Liver (tissue), 9 donors: ENCODE measurements around the gene UBR2. TPM values are rescaled to one million over a fixed set of nuclear protein-coding genes. Genes with fewer than 3 reads are reported as not detected.

Source experiments
- DNase-seq: peaks from one replicate; pipeline ENCODE4 v3.0.0-alpha.2; 2017; ENCODE audit warnings: low spot score
- H3K27ac ChIP-seq, 2 donors: one replicate each; pipeline ENCODE4 v1.7.0; 2013; ENCODE audit warnings: inconsistent platforms in 2 of 2, low read length in 2 of 2, control low read depth in 1 of 2, low read depth in 1 of 2, mild to moderate bottlenecking in 1 of 2
- H3K27me3 ChIP-seq, 4 donors: one replicate each; pipeline versions ENCODE4 v1.6.1 to v1.7.0; 2013; ENCODE audit warnings: low read length in 3 of 4, inconsistent platforms in 1 of 4, mild to moderate bottlenecking in 1 of 4, moderate library complexity in 1 of 4; ENCODE audit not compliant: control insufficient read depth in 4 of 4, insufficient read depth in 4 of 4
- H3K36me3 ChIP-seq, 4 donors: one replicate each; pipeline versions ENCODE4 v1.6.1 to v1.7.0; 2013; ENCODE audit warnings: low read length in 3 of 4, mild to moderate bottlenecking in 3 of 4, low read depth in 1 of 4, moderate library complexity in 1 of 4; ENCODE audit not compliant: control insufficient read depth in 4 of 4, insufficient read depth in 3 of 4
- H3K4me1 ChIP-seq, 4 donors: one replicate each; pipeline versions ENCODE4 v1.6.1 to v1.7.0; 2013; ENCODE audit warnings: low read length in 3 of 4, mild to moderate bottlenecking in 3 of 4, moderate library complexity in 1 of 4; ENCODE audit not compliant: control insufficient read depth in 4 of 4, insufficient read depth in 4 of 4
- H3K4me3 ChIP-seq, 3 donors: one replicate each; pipeline versions ENCODE4 v1.6.1 to v1.7.0; 2013; ENCODE audit warnings: low read length in 3 of 3, control low read depth in 1 of 3, low read depth in 1 of 3, mild to moderate bottlenecking in 1 of 3
- H3K9ac ChIP-seq, 2 donors: one replicate each; pipeline ENCODE4 v1.7.0; 2013; ENCODE audit warnings: low read length in 2 of 2, mild to moderate bottlenecking in 2 of 2, moderate library complexity in 2 of 2, control low read depth in 1 of 2, low read depth in 1 of 2
- H3K9me3 ChIP-seq, 4 donors: one replicate each; pipeline versions ENCODE4 v1.6.1 to v1.7.0; 2013; ENCODE audit warnings: low read length in 3 of 4; ENCODE audit not compliant: control insufficient read depth in 4 of 4
- ATF3 ChIP-seq: IDR thresholded peaks from 2 replicates; pipeline ENCODE4 v1.6.1; 2016; ENCODE audit warnings: antibody characterized with exemption
- CTCF ChIP-seq: fragments of 150-350 bp; IDR thresholded peaks from 2 replicates; pipeline ENCODE4 v1.5.1; 2017; ENCODE audit warnings: improper control_type of control experiment, low read depth, low read length; ENCODE audit not compliant: missing input control
- EGR1 ChIP-seq, 2 donors: IDR thresholded peaks; 2 replicates each; pipeline ENCODE4 v1.6.1; 2016 to 2018; ENCODE audit warnings: antibody characterized with exemption in 2 of 2, low read depth in 2 of 2
- FOXA1 ChIP-seq: IDR thresholded peaks from 2 replicates; pipeline ENCODE4 v1.6.1; 2016; ENCODE audit warnings: antibody characterized with exemption
- FOXA2 ChIP-seq: IDR thresholded peaks from 2 replicates; pipeline ENCODE4 v1.6.1; 2016; ENCODE audit warnings: antibody characterized with exemption
- GABPA ChIP-seq, 2 donors: IDR thresholded peaks in 1 of 2; conservative IDR thresholded peaks in 1 of 2; 2 replicates each; pipeline ENCODE4 v1.6.1; 2016; ENCODE audit warnings: antibody characterized with exemption in 2 of 2, mild to moderate bottlenecking in 1 of 2, moderate library complexity in 1 of 2
- HNF4A ChIP-seq, 2 donors: conservative IDR thresholded peaks; 2 replicates each; pipeline ENCODE4 v1.6.1; 2016; ENCODE audit warnings: antibody characterized with exemption in 2 of 2, mild to moderate bottlenecking in 2 of 2
- HNF4G ChIP-seq: IDR thresholded peaks from 2 replicates; pipeline ENCODE4 v1.6.1; 2016; ENCODE audit warnings: antibody characterized with exemption
- JUND ChIP-seq, 2 donors: IDR thresholded peaks; 2 replicates each; pipeline ENCODE4 v1.6.1; 2016; ENCODE audit warnings: antibody characterized with exemption in 2 of 2
- MAX ChIP-seq: IDR thresholded peaks from 2 replicates; pipeline ENCODE4 v1.6.1; 2016; ENCODE audit warnings: antibody characterized with exemption
- NR2F2 ChIP-seq: IDR thresholded peaks from 2 replicates; pipeline ENCODE4 v1.6.1; 2016; ENCODE audit warnings: antibody characterized with exemption
- RAD21 ChIP-seq, 2 donors: IDR thresholded peaks; 2 replicates each; pipeline ENCODE4 v1.6.1; 2016; ENCODE audit warnings: antibody characterized with exemption in 2 of 2, mild to moderate bottlenecking in 2 of 2
- RXRA ChIP-seq, 2 donors: IDR thresholded peaks; 2 replicates each; pipeline ENCODE4 v1.6.1; 2017 to 2018; ENCODE audit warnings: antibody characterized with exemption in 2 of 2, mild to moderate bottlenecking in 1 of 2
- SP1 ChIP-seq: IDR thresholded peaks from 2 replicates; pipeline ENCODE4 v1.6.1; 2018; ENCODE audit warnings: antibody characterized with exemption, mild to moderate bottlenecking
- TAF1 ChIP-seq: conservative IDR thresholded peaks from 2 replicates; pipeline ENCODE4 v1.6.1; 2016; ENCODE audit warnings: antibody characterized with exemption, mild to moderate bottlenecking
- YY1 ChIP-seq: IDR thresholded peaks from 2 replicates; pipeline ENCODE4 v1.6.1; 2016; ENCODE audit warnings: antibody characterized with exemption, mild to moderate bottlenecking
- WGBS: extraction: QIAGEN DNeasy Blood & Tissue Kit; methylation state at CpG from one replicate; pipeline ENCODE4 v1.1.7; 2013; 5-methylcytosine and 5-hydroxymethylcytosine counted together
- polyA plus RNA-seq, 2 donors: library from polyadenylated mRNA; stranded (reverse) in 1 of 2; unstranded in 1 of 2; fragments of 200-250 nt in 1 of 2; fragments of >200 nt in 1 of 2; fragmentation: Nextera tagmentation in 1 of 2; extraction: Ambion mirVana in 1 of 2; gene quantifications; one replicate each; pipeline versions ENCODE4 v1.2.1 to v1.2.3, GENCODE V29; 2013 to 2015
- total RNA-seq, 2 donors: library from RNA; depleted of rRNA; stranded (reverse); fragments of >200 nt; gene quantifications; one replicate each; pipeline ENCODE4 v1.2.3, GENCODE V29; 2014
- TF ChIP-seq, protein P1 (sequence below): IDR thresholded peaks from 2 replicates; pipeline ENCODE4 v1.6.1; 2016; ENCODE audit warnings: antibody characterized with exemption
- TF ChIP-seq, protein P2 (sequence below): IDR thresholded peaks from 2 replicates; pipeline ENCODE4 v1.6.1; 2016; ENCODE audit warnings: antibody characterized with exemption, mild to moderate bottlenecking
- donor health status: healthy.
- donor health status: healthy.
- donor health status: healthy.
- donor health status: healthy.
- donor health status: healthy.

Gene UBR2
- total and polyA plus RNA-seq, 4 donors = 6.3 to 32.9 (median 19.3) TPM

DNA sequence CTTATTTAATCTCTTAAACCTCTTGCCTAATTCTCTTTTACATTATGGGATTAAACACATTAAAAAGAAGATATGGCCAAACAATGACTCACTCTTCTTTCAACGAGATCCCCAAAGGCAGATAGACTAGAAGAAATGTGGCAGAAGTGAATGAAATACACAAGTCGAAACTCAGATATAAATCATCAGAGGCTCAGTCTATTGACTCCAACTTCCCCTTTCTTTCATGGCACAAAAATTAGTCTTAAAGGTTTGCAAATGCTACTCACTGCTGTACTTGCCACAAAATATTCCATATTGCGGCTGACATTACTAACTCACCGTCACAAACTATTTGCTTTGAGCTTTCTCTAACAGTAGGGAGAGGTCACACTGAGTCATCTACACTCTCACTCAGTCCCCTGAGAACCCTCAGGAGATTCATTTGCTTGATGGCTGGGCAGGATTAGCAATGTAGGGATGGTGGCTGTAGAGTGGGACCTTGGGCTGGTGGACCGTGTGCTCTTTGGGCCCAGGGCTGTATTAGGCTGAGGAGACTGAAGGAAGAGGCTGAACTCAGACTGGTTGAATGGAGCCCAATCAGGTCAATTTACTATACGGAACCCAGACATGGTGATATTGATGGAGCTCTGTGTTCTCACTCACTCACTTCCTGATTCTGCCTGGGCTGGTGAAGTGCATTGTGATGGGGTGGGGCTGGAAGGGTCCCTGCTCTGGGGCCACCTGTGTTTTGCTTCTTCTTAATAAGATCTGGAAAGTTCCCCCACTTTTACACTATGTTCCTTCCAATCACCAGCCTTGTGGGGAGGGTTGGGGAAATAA, 42.8 kb upstream of the UBR2 start:
- TF ChIP-seq FOXA2 = no peak
- no peak for TF ChIP-seq HNF4A (conservative IDR thresholded peaks at IDR 0.05)
- TF ChIP-seq NR2F2 = no peak
- TF ChIP-seq EGR1 (IDR thresholded peaks at IDR 0.05; ENCODE audit: low read depth in 2 of 2) = no peak
- no peak for TF ChIP-seq RAD21 (IDR thresholded peaks at IDR 0.05)
- TF ChIP-seq SP1 = no peak
- no peak for TF ChIP-seq JUND (IDR thresholded peaks at IDR 0.05)
- no peak for TF ChIP-seq TAF1
- no peak for TF ChIP-seq HNF4G
- no peak for TF ChIP-seq MAX
- no peak for TF ChIP-seq GABPA (IDR thresholded peaks at IDR 0.05 in 1 of 2, conservative IDR thresholded peaks at IDR 0.05 in 1 of 2)
- TF ChIP-seq RXRA (IDR thresholded peaks at IDR 0.05) = no peak
- TF ChIP-seq, protein P1, sequence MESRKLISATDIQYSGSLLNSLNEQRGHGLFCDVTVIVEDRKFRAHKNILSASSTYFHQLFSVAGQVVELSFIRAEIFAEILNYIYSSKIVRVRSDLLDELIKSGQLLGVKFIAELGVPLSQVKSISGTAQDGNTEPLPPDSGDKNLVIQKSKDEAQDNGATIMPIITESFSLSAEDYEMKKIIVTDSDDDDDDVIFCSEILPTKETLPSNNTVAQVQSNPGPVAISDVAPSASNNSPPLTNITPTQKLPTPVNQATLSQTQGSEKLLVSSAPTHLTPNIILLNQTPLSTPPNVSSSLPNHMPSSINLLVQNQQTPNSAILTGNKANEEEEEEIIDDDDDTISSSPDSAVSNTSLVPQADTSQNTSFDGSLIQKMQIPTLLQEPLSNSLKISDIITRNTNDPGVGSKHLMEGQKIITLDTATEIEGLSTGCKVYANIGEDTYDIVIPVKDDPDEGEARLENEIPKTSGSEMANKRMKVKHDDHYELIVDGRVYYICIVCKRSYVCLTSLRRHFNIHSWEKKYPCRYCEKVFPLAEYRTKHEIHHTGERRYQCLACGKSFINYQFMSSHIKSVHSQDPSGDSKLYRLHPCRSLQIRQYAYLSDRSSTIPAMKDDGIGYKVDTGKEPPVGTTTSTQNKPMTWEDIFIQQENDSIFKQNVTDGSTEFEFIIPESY = no peak
- no peak overlapping the region for H3K27ac ChIP-seq
- no peak for DNase-seq
- no peak overlapping the region for H3K4me3 ChIP-seq
- 74% methylated on average over 6 of the region's 6 CpGs for WGBS
- no peaks in the 10 kb centered on the region for H3K9me3 ChIP-seq
- H3K36me3 ChIP-seq = no peaks in the 10 kb centered on the region
- no peak overlapping the region for H3K9ac ChIP-seq
- no peaks in the 10 kb centered on the region for H3K27me3 ChIP-seq
- H3K4me1 ChIP-seq = no peaks in the 10 kb centered on the region

DNA sequence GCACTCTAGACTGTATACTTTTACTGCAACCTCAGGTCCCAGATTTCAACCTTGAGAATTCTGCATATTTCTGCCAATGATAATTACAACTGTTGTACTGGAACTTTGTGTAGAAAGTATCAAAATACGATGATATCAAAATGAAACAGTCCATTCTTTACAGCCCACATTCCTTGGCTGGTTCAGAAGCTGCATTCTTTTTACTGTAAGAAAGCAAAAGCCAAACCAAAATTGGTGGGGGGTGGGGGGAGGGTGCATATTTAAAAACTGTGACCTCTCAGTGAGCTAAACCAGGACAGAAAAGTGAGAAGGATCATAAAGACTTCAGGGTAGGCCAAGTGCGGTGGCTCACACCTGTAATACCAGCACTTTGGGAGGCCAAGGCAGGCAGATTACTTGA, 41.8 kb upstream of the UBR2 start:
- no peak for TF ChIP-seq HNF4A (conservative IDR thresholded peaks at IDR 0.05)
- no peak for TF ChIP-seq GABPA (IDR thresholded peaks at IDR 0.05 in 1 of 2, conservative IDR thresholded peaks at IDR 0.05 in 1 of 2)
- no peak for TF ChIP-seq CTCF
- TF ChIP-seq YY1 = no peak
- TF ChIP-seq SP1 = no peak
- TF ChIP-seq, protein P2, sequence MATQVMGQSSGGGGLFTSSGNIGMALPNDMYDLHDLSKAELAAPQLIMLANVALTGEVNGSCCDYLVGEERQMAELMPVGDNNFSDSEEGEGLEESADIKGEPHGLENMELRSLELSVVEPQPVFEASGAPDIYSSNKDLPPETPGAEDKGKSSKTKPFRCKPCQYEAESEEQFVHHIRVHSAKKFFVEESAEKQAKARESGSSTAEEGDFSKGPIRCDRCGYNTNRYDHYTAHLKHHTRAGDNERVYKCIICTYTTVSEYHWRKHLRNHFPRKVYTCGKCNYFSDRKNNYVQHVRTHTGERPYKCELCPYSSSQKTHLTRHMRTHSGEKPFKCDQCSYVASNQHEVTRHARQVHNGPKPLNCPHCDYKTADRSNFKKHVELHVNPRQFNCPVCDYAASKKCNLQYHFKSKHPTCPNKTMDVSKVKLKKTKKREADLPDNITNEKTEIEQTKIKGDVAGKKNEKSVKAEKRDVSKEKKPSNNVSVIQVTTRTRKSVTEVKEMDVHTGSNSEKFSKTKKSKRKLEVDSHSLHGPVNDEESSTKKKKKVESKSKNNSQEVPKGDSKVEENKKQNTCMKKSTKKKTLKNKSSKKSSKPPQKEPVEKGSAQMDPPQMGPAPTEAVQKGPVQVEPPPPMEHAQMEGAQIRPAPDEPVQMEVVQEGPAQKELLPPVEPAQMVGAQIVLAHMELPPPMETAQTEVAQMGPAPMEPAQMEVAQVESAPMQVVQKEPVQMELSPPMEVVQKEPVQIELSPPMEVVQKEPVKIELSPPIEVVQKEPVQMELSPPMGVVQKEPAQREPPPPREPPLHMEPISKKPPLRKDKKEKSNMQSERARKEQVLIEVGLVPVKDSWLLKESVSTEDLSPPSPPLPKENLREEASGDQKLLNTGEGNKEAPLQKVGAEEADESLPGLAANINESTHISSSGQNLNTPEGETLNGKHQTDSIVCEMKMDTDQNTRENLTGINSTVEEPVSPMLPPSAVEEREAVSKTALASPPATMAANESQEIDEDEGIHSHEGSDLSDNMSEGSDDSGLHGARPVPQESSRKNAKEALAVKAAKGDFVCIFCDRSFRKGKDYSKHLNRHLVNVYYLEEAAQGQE = no peak
- no peak for TF ChIP-seq RXRA (IDR thresholded peaks at IDR 0.05)
- no peak for TF ChIP-seq RAD21 (IDR thresholded peaks at IDR 0.05)
- TF ChIP-seq NR2F2 = no peak
- TF ChIP-seq, protein P1 = no peak
- TF ChIP-seq FOXA2 = no peak
- TF ChIP-seq EGR1 (IDR thresholded peaks at IDR 0.05; ENCODE audit: low read depth in 2 of 2) = no peak
- no peak for TF ChIP-seq JUND (IDR thresholded peaks at IDR 0.05)
- TF ChIP-seq MAX = no peak
- no peak for TF ChIP-seq FOXA1
- TF ChIP-seq ATF3 = no peak
- TF ChIP-seq HNF4G = no peak
- TF ChIP-seq TAF1 = no peak

More for the DNA sequence above, 41.8 kb upstream of the UBR2 start:
- WGBS = 89% methylated on average over 2 of the region's 2 CpGs
- H3K27me3 ChIP-seq = no peaks in the 10 kb centered on the region
- no peak overlapping the region for H3K4me3 ChIP-seq
- DNase-seq = no peak
- no peaks in the 10 kb centered on the region for H3K4me1 ChIP-seq
- no peak overlapping the region for H3K9ac ChIP-seq
- no peaks in the 10 kb centered on the region for H3K9me3 ChIP-seq
- H3K27ac ChIP-seq = no peak overlapping the region
- H3K36me3 ChIP-seq = no peaks in the 10 kb centered on the region
